A204.1 (cell line): ENCODE results near the gene INPPL1.
A peak's percentile ranks its signal among the peaks of the same experiment; 100 is the strongest.
"Not testable (repeated sequence)": the region's sequence is repeated elsewhere in the genome, so short reads cannot be mapped to it uniquely, and the experiment has no call there.

ENCODE experiments used
- FAIRE-seq: peaks from 2 replicates; lab custom pipeline; 2012; peaks lifted over from hg19 to GRCh38; lab: Jason Lieb, UNC

INPPL1 gene, protein sequence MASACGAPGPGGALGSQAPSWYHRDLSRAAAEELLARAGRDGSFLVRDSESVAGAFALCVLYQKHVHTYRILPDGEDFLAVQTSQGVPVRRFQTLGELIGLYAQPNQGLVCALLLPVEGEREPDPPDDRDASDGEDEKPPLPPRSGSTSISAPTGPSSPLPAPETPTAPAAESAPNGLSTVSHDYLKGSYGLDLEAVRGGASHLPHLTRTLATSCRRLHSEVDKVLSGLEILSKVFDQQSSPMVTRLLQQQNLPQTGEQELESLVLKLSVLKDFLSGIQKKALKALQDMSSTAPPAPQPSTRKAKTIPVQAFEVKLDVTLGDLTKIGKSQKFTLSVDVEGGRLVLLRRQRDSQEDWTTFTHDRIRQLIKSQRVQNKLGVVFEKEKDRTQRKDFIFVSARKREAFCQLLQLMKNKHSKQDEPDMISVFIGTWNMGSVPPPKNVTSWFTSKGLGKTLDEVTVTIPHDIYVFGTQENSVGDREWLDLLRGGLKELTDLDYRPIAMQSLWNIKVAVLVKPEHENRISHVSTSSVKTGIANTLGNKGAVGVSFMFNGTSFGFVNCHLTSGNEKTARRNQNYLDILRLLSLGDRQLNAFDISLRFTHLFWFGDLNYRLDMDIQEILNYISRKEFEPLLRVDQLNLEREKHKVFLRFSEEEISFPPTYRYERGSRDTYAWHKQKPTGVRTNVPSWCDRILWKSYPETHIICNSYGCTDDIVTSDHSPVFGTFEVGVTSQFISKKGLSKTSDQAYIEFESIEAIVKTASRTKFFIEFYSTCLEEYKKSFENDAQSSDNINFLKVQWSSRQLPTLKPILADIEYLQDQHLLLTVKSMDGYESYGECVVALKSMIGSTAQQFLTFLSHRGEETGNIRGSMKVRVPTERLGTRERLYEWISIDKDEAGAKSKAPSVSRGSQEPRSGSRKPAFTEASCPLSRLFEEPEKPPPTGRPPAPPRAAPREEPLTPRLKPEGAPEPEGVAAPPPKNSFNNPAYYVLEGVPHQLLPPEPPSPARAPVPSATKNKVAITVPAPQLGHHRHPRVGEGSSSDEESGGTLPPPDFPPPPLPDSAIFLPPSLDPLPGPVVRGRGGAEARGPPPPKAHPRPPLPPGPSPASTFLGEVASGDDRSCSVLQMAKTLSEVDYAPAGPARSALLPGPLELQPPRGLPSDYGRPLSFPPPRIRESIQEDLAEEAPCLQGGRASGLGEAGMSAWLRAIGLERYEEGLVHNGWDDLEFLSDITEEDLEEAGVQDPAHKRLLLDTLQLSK

DNA sequence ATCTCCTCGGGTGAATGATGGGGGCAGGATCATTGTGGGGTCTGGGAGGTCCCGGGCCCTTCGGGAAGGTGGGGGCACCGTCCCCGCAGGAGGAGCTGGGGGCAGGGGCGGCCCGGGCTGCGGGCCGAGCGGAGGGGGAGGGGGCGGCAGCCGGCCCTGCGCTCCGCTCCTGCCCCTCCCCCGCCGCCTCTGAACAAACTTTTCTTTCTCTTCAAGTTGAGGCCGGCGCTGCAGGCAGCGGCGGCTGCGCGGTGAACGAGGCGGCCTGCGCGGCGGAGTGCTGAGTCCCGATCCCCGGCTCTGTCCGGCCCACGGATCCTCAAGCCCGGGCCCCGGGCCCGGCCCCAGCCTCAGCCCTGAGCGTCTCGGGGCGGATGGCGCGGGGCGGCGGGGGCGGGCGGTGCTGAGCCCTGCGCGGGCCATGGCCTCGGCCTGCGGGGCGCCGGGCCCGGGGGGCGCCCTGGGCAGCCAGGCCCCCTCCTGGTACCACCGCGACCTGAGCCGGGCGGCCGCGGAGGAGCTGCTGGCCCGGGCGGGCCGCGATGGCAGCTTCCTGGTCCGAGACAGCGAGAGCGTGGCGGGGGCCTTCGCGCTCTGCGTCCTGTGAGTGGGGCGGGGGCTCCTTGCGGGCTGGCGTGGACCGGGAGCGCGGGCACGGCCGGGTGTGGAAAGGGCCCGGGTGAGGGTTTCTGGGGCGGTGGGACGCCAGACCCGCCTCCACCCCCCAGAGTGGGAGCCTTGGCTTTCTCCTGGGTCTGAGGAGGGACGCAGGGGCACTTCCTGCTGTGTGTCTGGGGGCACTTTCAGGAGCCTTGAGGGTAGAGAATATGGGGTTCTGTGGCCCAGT is at the start of gene INPPL1:
Gene INPPL1 (plus strand): TSS at position 204 of the 847 bp plus-strand sequence. CDS start 218 bp downstream, at position 422.
- FAIRE-seq, result no peak

DNA sequence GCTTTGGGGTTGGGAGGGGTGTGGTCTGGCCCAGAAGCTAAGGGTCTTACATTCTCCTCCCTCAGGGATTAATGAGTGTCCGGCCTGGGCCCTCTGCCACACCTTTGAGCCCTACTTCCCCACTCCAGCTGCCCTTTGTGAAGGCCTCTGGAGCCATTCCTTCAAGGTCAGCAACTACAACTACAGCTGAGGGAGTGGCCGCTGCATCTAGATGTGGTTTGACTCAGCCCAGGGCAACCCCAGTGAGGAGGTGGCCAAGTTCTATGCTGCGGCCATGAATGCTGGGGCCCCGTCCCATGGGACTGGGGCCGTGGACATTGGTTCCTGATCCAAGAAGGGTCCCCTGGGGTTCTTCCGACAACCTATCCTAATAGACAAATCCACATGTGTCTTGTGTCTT is 46.9 kb upstream of the INPPL1 start:
- no peak for FAIRE-seq

DNA sequence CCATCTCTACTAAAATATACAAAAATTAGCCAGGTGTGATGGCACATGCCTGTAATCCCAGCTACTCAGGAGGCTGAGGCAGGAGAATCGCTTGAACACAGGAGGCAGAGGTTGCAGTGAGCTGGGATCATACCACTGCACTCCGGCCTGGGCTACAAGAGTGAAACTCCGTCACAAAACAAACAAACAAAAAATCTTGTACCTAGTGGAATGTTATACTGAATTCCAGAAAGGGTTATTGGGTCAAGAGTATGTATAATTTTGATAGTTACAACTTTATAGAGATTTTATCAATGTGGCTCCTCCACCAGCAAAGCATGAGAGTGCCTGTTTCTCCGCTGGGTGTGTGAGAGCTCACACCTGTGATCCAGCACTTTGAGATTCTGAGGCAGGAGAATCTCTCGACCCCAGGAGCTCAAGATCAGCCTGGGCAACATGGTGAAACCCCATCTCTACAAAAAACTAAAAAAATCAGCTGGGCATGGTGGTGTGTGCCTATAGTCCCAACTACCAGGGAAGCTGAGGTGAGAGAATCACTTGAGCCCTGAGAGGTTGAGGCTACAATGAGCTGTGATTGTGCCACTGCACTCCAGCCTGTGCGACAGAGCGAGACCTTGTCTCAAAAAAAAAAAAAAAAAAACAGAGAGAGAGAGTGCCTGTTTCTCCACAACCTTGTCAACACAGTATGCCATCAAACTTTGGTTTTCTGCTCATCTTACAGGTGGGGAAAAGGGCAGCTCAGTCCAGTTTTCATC is 45.3 kb upstream of the INPPL1 start:
- FAIRE-seq, result no peak

DNA sequence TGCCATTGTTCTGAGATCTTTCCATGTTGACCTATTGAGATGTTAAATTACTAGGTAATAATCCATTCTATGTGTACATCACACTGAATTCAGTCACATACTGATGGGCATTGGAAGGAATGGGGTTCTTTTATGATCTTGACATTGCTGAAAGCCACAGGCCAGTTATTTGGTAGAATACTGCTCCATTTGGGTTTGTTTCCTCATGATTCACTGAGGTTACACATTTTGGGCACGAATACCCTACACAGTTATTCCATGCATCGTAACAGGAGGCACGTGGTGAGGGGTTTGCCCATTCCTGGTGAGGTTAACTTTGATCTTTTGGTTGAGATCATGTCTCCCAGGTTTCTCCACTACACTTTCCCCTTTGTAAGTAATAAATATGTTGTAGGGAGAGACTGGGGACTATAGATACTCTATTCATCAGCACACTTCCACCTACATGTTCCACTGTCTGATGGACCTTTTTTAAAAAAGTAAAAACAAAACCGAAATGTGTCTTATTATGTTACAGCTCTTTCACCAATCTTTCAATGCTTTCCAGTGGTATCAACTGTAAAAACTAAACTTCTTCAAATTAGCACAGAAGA is 44.7 kb upstream of the INPPL1 start:
- FAIRE-seq, result no peak

DNA sequence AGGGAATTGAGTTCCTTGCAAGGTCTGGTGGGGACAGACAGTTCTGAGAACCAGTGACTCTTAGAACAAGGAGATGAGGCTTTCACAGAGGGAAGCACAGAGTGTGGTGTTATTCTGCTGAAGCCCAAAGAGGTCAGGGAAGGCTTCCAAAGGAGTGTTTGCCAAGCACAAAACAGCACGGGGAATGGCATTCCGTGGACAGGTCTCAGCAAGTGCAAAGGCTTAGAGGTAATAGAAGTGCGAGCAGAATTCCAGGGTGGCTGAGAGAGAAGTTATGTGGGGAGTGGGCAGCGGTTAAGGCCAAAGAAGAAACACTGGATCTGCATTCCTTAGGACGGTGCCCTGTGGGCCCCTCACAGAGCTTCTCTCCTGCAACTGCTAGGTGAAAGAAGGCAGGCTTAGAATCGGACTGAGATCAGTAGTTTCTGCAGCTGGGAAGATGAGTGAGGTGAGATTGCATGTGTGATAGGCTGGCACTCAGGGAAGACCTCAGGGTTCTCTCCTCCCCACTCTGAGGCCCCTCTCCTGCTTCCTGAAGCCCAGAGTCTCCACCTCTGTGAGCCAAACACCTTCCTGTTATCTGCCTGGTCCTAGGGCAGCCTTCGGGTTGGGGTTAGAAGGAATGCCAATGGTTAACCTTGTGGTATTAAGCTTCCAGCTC is 43.5 kb upstream of the INPPL1 start:
- not testable (repeated sequence) for FAIRE-seq

DNA sequence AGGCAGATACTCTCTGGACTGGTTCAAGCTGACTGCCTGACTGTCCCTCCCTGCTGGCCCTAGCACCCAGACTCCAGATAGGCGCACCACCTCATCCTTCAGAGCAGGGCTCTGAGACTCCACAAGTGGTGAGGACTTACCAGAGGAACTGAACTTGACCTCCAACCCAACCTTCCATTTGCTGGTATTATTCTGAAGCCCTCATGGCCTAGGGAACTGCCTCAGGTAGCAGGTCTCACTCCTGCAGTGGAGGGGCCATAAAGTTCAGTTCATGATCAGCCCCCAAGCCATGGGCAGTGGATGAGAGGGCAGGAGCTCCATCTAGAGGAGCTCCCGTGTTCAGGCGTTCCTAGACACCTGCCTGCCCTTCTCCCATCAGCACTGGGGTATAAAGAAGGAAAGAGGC is 43.0 kb upstream of the INPPL1 start:
- not testable (repeated sequence) for FAIRE-seq

DNA sequence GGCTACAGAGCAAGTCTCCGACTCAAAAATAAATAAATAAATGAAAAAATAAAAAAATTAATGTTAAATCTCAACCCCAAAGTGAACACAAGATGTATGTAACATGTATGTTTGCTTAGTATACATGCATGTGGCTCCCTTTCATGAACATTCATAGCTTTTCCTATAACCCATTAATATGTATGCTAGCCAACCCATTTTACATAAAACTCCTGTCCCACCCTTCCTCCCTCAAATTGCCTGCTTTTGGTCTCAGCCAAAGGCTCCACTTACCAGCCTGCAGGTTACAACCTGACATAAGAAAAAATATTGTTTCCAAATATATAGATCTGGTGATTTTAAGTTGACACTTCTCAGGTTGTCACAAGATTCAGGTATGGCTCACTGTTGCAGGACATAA is 36.3 kb upstream of the INPPL1 start:
- no peak for FAIRE-seq

DNA sequence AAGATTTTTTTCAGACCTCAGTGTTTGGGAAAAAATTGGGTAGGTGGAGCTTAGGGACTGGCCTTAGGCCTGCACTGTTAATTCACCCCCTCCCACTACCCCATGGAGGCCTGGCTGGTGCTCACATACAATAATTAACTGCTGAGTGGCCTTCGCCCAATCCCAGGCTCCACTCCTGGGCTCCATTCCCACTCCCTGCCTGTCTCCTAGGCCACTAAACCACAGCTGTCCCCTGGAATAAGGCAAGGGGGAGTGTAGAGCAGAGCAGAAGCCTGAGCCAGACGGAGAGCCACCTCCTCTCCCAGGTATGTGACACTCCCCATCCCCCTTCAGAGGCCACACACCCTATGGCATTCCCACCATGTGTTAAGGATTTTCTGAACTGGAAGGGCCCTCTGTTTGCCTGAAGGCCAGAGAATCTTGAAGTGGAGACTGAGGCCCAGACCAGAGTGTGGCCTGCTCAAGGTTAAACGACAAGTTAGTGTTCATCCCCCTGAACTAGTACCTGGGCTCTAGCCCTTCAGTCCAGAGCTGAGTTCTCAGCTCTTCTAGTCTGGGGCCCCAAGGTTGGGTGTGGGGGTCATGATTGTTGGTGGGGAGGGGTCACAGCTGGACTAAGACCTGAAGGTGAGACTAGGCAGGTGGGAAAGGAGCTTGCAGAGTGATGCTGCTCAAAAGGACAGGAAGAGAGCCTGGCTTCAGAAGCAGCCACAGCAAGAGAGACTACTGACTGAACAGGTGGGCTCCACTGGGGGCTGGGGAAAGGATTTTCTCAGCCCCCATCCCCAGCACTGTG is 34.9 kb upstream of the INPPL1 start:
- no peak for FAIRE-seq

DNA sequence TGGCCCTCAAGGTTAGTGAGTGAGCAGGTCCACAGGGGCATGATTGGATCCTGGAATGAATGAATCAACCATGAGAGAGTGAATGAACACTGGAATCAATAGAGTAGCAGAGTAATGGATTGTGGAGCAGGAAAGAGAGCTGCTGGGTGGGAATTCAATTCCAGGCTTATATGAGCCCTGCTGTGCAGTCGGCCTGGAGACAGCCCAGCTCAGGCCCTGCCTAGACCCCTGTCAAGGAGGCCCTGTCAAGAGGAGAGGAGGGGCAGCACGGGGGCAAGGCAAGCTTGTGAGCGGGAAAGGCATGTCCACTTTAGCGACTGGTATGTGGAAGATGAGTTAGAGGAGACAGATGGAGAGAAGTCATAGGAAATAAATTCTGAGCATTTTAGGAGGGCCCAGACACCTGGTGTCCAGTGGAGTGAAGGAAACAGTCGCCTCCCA is 33.9 kb upstream of the INPPL1 start:
- FAIRE-seq, result no peak

DNA sequence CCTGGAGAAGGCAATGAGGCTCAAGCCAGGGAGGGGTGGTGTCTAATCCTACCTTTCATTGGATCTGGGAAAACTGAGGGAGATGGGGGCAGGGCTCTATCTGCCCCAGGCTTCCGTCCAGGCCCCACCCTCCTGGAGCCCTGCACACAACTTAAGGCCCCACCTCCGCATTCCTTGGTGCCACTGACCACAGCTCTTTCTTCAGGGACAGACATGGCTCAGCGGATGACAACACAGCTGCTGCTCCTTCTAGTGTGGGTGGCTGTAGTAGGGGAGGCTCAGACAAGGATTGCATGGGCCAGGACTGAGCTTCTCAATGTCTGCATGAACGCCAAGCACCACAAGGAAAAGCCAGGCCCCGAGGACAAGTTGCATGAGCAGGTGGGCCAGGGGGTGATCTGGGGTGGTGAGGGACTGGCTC is 32.6 kb upstream of the INPPL1 start, which contains the start of gene FOLR1:
Gene FOLR1 (plus strand): TSS at position 180 of the 421 bp plus-strand sequence. CDS start 34 bp downstream, at position 214.
- no peak for FAIRE-seq

DNA sequence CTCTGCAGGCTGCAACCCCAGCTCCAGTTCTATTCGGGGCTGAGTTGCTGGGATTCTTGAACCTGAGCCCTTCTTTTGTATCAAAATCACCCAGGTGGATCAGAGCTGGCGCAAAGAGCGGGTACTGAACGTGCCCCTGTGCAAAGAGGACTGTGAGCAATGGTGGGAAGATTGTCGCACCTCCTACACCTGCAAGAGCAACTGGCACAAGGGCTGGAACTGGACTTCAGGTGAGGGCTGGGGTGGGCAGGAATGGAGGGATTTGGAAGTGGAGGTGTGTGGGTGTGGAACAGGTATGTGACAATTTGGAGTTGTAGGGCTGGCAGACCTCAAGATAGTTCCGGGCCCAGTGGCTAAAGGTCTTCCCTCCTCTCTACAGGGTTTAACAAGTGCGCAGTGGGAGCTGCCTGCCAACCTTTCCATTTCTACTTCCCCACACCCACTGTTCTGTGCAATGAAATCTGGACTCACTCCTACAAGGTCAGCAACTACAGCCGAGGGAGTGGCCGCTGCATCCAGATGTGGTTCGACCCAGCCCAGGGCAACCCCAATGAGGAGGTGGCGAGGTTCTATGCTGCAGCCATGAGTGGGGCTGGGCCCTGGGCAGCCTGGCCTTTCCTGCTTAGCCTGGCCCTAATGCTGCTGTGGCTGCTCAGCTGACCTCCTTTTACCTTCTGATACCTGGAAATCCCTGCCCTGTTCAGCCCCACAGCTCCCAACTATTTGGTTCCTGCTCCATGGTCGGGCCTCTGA is 28.9 kb upstream of the INPPL1 start:
- FAIRE-seq, result no peak

DNA sequence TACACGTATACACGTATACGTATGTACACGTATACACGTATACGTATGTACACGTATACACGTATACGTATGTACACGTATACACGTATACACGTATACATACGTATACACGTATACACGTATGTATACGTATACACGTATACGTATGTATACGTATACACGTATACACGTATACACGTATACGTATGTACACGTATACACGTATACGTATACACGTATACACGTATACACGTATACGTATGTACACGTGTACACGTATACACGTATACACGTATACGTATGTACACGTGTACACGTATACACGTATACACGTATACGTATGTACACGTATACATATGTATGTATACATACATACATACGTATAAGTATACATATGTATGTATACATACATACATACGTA is 23.1 kb upstream of the INPPL1 start:
- FAIRE-seq, result peak; percentile 65

DNA sequence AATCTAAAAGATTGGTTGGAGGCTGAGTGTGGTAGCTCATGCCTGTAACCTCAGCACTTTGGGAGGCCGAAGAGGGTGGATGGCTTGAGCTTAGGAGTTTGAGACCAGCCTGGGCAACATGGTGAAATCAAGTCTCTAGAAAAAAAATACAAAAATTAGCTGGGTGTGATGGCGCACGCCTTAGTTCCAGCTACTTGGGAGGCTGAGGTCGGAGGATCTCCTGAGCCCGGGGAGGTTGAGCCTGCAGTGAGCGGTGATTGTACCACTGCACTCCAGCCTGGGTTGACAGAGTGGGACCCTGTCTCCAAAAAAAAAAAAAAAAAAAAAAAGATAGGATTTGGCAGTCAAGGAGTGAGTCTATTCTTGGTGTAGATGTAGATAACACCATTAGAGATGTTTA is 22.0 kb upstream of the INPPL1 start:
- FAIRE-seq, result no peak

DNA sequence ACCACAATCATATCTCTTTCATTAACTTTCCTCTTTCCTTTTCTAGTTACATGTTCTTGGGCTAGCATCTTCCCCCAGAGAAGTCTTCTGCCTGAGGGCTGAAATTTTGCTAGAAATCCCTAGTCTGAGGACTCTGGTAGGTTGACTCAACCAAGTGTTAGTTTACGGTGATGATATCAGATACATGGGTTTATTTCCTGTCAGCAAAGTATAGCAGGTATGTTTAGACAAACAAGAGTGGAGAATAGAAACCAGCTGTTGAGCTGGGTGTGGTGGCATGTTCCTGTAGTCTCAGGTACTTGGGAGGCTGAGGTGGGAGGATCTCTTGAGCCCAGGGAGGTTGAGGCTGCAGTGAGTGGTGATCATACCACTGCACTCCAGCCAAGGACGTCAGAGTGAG is 21.4 kb upstream of the INPPL1 start:
- FAIRE-seq, result no peak

DNA sequence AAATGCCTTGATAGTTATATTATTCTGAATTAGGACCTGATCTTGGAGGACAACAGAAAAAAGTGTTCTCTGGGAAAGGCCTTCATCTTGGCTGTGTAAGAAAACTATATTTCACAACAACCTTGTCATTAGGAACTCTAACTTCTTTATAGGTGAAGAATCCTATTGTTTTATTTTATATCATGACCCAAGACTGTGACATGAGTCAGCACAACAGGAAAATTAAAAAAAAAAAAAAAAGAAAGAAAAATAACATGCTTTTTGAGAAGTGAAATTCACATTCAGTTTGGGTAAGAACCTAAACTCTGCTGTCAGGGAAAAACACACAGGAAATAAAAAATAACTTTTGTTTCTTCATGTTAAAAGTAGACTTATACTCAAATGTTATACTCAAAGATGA is 19.7 kb upstream of the INPPL1 start:
- no peak for FAIRE-seq

DNA sequence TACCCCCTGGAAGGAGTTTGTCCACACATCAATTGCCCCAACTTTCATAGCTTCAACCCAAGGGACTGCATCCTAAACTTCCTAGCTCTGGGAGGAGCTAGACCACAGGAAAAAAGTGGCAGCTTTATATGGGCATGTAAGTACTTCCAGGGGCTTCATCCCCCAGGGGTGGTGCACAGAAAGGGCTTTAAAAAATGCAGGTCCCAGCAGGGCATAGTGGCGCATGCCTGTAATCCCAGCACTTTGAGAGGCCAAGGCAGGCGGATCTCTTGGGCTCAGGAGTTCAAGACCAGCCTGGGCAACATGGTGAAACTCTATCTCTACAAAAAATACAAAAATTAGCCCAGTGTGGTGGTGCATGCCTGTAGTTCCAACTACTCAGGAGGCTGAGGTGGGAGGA is 17.8 kb upstream of the INPPL1 start:
- FAIRE-seq, result not testable (repeated sequence)

DNA sequence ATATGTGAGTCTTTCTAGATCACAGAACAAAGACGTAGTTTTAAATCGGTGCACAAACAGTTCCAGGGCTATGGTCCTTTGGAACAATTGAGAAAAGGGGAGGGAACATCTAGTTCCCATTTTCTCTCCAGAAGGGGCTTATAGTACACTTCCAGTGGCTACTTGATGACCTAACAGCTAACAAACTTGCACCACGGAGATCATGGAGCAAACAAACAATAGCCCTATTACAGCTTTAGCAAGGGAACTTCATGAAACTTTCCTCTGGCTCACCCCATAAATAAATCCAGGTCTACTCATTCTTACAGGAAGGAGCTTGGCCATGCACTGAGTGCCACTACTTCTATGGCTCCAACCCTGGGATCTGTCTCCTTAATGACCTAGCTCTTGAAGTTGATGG is 16.3 kb upstream of the INPPL1 start:
- no peak for FAIRE-seq

DNA sequence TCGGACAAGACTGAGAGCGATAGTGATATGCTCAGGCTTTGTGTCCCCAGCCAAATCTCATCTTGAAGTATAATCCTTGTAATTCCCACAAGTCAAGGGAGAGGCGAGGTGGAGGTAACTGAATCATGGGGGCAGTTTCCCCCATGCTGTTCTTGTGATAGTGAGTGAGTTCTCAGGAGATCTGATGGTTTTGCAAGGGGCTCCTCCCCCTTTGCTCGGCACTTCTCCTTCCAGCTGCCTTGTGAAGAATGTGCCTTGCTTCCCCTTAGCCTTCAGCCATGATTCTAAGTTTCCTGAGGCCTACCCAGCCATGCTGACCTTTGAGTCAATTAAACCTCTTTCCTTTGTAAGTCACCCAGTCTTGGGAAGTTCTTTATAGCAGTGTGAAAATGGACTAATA is 15.5 kb upstream of the INPPL1 start:
- no peak for FAIRE-seq
